Mucosa of descending colon (tissue), 3 donors: ENCODE measurements around the gene SYT3. TPM values are rescaled to one million over a fixed set of nuclear protein-coding genes. Genes with fewer than 3 reads are reported as not detected.

ENCODE experiments used
- ATAC-seq: fragments of 200-7000 bp; cut with Tn5 transposase; one replicate; pipeline ENCODE4 v1.9.1; 2020; ENCODE audit warnings: mild to moderate bottlenecking, moderate library complexity
- DNase-seq, 3 donors: peaks; one replicate each; pipeline ENCODE4 v3.0.0-alpha.2; 2020
- H3K36me3 ChIP-seq: fragments of 200-600 bp; one replicate; pipeline ENCODE4 v1.8.0; 2021; ENCODE audit warnings: low read depth, mild to moderate bottlenecking
- H3K4me1 ChIP-seq: fragments of 200-600 bp; one replicate; pipeline ENCODE4 v1.8.0; 2021; ENCODE audit warnings: low read depth, mild to moderate bottlenecking
- H3K4me3 ChIP-seq: fragments of 200-600 bp; one replicate; pipeline ENCODE4 v1.8.0; 2021; ENCODE audit warnings: mild to moderate bottlenecking
- H3K9me3 ChIP-seq: fragments of 200-600 bp; one replicate; pipeline ENCODE4 v1.8.0; 2021; ENCODE audit warnings: mild to moderate bottlenecking
- CTCF ChIP-seq: fragments of 200-600 bp; IDR thresholded peaks from one replicate; pipeline ENCODE4 v1.8.0; 2022; ENCODE audit warnings: antibody characterized with exemption, mild to moderate bottlenecking
- intact Hi-C, 2 donors: fragments of 100-400 bp; cut with DNase I in 1 of 2; cut with micrococcal nuclease in 1 of 2; formaldehyde crosslinking; loops; one replicate each; pipeline versions ENCODE4 v1.11.0 to v1.11.1; 2022; cut with DNase I, micrococcal nuclease
- total RNA-seq, 3 donors: library from RNA; stranded (reverse); fragmentation: NEBNext Ultra II Directional in 2 of 3; extraction: Animal tissue kit (Norgen Biotek cat#: 25700) in 2 of 3; gene quantifications; one replicate each; pipeline versions ENCODE4 v1.2.1 to v1.2.4, GENCODE V29; 2021 to 2023
- donor health status: DM: no; HTN: no; CAD: no; lungs with moderate emphysema.
- donor health status: DM: no; HTN: no; CAD: no.
- donor health status: DM: no; HTN: yes; CAD: no.

The SYT3 gene
- total RNA-seq, 3 donors from 2014 or later = 0.14 to 1.2 TPM; not detected in 1

DNA sequence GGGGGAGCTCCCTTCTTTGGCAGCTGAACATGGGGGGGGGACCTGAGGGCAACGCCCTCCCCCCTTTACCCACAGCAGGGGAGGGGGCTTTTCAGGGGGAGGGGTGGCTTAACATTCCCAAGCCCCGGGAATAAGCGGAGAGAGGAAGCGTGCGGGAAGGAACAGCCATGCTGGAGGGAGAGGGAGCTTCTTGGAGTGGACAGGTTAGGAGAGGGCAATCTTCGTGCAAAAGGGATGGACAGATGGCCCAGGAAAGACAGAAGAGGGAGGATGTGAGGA is 20.3 kb upstream of the SYT3 start:
- no peaks in the 10 kb centered on the region for H3K9me3 ChIP-seq
- ATAC-seq (no peak), DNase-seq (no peak)
- H3K4me3 ChIP-seq = no peak overlapping the region
- H3K4me1 ChIP-seq = peaks cover 6% of the 10 kb centered on the region
- H3K36me3 ChIP-seq = no peaks in the 10 kb centered on the region
- intact Hi-C loops = no loop called here
- no peak for TF ChIP-seq CTCF

GRCh38 chr19:50659318-50660087 is 19.8 kb upstream of the SYT3 start:
- H3K4me3 ChIP-seq = no peak overlapping the region

GRCh38 chr19:50658441-50659317 is 19.0 kb upstream of the SYT3 start:
- Histone ChIP-seq H3K9me3 (no peaks in the 10 kb centered on the region), H3K36me3 (no peaks in the 10 kb centered on the region), H3K4me3 (no peak overlapping the region), H3K4me1 (peaks cover 6% of the 10 kb centered on the region)
- ATAC-seq (peak; percentile 73), DNase-seq (peak; percentile 36 to 65 (median 60))
- intact Hi-C loops = no loop called here
- no peak for TF ChIP-seq CTCF

More at GRCh38 chr19:50659318-50660087, 19.8 kb upstream of the SYT3 start:
- intact Hi-C loops = no loop called here
- H3K9me3 ChIP-seq = no peaks in the 10 kb centered on the region
- H3K36me3 ChIP-seq = no peaks in the 10 kb centered on the region
- DNase-seq (no peak), ATAC-seq (no peak)
- no peak for TF ChIP-seq CTCF
- H3K4me1 ChIP-seq = peaks cover 6% of the 10 kb centered on the region

- intact Hi-C loops = no loop called here
Observed at GRCh38 chr19:50657712-50658440, 18.2 kb upstream of the SYT3 start.

More at GRCh38 chr19:50657712-50658440, 18.2 kb upstream of the SYT3 start:
- Histone ChIP-seq H3K4me1 (peaks cover 6% of the 10 kb centered on the region), H3K4me3 (no peak overlapping the region), H3K9me3 (no peaks in the 10 kb centered on the region), H3K36me3 (no peaks in the 10 kb centered on the region)
- DNase-seq = peak; percentile 60 to 90 (median 62)
- peak; percentile 85 for ATAC-seq
- no peak for TF ChIP-seq CTCF
